K562 (cell line): ENCODE measurements around the gene GPR15. TPM values are rescaled to one million over a fixed set of nuclear protein-coding genes. Genes with fewer than 3 reads are reported as not detected.

Experiments
- BRCA1 ChIP-seq, 2 experiments: fragments of 450-650 bp in 1 of 2; sonication (generic) in 1 of 2; formaldehyde crosslinking in 1 of 2; IDR thresholded peaks; 2 replicates each; pipeline versions ENCODE4 v1.5.0 to v1.6.1; 2017 to 2020; ENCODE audit warnings: mild to moderate bottlenecking in 1 of 2, missing genetic modification reagents in 1 of 2
- DIDO1 ChIP-seq: fragments of 450-650 bp; IDR thresholded peaks from 2 replicates; pipeline ENCODE4 v1.6.1; 2016; ENCODE audit warnings: low read depth, missing biosample characterization, missing genetic modification characterization
- GATA2 ChIP-seq: sonication (generic); formaldehyde crosslinking; IDR thresholded peaks from 2 replicates; pipeline ENCODE4 v1.4.0; 2020; ENCODE audit warnings: mild to moderate bottlenecking, missing genetic modification reagents
- KHSRP ChIP-seq: fragments of 450-650 bp; IDR thresholded peaks from 2 replicates; pipeline ENCODE4 v1.6.1; 2017
- MED1 ChIP-seq: sonication (generic); formaldehyde crosslinking; IDR thresholded peaks from 2 replicates; pipeline ENCODE4 v1.8.1; 2023; ENCODE audit warnings: missing genetic modification reagents, borderline replicate concordance
- MEF2D ChIP-seq: conservative IDR thresholded peaks from 2 replicates; pipeline ENCODE4 v1.6.1; 2016; ENCODE audit warnings: low read depth, missing genetic modification characterization, missing compliant biosample characterization
- MTA2 ChIP-seq: fragments of 450-650 bp; IDR thresholded peaks from 2 replicates; pipeline ENCODE4 v1.6.1; 2016; ENCODE audit warnings: low read depth
- NCOA2 ChIP-seq, 2 experiments: fragments of 450-650 bp; IDR thresholded peaks; 2 replicates each; pipeline ENCODE4 v1.6.1; 2018; ENCODE audit warnings: mild to moderate bottlenecking in 2 of 2, moderate library complexity in 1 of 2; ENCODE audit not compliant: partially characterized antibody in 2 of 2
- NCOR1 ChIP-seq: fragments of 450-650 bp; IDR thresholded peaks from 2 replicates; pipeline ENCODE4 v1.6.1; 2016; ENCODE audit warnings: mild to moderate bottlenecking, moderate library complexity
- NKRF ChIP-seq: fragments of 450-650 bp; IDR thresholded peaks from 2 replicates; pipeline ENCODE4 v1.6.1; 2016; ENCODE audit warnings: borderline replicate concordance
- NONO ChIP-seq, 2 experiments: fragments of 200-400 bp in 1 of 2; fragments of 450-650 bp in 1 of 2; formaldehyde crosslinking in 1 of 2; IDR thresholded peaks; 2 replicates each; pipeline ENCODE4 v1.6.1; 2017; ENCODE audit warnings: low read depth in 2 of 2, mild to moderate bottlenecking in 2 of 2, moderate library complexity in 2 of 2, low read length in 1 of 2
- PRDM10 ChIP-seq: fragments of 450-650 bp; IDR thresholded peaks from 2 replicates; pipeline ENCODE4 v1.6.1; 2018; ENCODE audit not compliant: partially characterized antibody
- RBM25 ChIP-seq: fragments of 200-400 bp; formaldehyde crosslinking; IDR thresholded peaks from 2 replicates; pipeline ENCODE4 v1.6.1; 2018; ENCODE audit warnings: low read length, low read depth, moderate library complexity; ENCODE audit not compliant: severe bottlenecking
- SIRT6 ChIP-seq: IDR thresholded peaks from one replicate; pipeline ENCODE4 v1.6.1; 2012; ENCODE audit warnings: low read depth, mild to moderate bottlenecking, control low read depth, inconsistent platforms, low read length, moderate library complexity
- SMC3 ChIP-seq: conservative IDR thresholded peaks from 2 replicates; pipeline ENCODE4 v1.6.1; 2011; ENCODE audit warnings: low read depth, low read length, improper control_type of control experiment; ENCODE audit not compliant: insufficient read depth
- SP1 ChIP-seq: sonication (generic); formaldehyde crosslinking; IDR thresholded peaks from 2 replicates; pipeline ENCODE4 v1.8.1; 2022; ENCODE audit warnings: mild to moderate bottlenecking, missing genetic modification reagents
- TBP ChIP-seq: optimal IDR thresholded peaks from 2 replicates; pipeline ENCODE3; 2011; ENCODE audit warnings: low read depth, low read length, improper control_type of control experiment
- TFAP4 ChIP-seq: sonication (generic); formaldehyde crosslinking; IDR thresholded peaks from 2 replicates; pipeline ENCODE4 v1.8.0; 2022; ENCODE audit warnings: missing genetic modification reagents, mild to moderate bottlenecking, moderate library complexity, borderline replicate concordance
- TRIM28 ChIP-seq: fragments of 450-650 bp; IDR thresholded peaks from 2 replicates; pipeline ENCODE4 v1.6.1; 2017
- ZBTB5 ChIP-seq: fragments of 450-650 bp; IDR thresholded peaks from 2 replicates; pipeline ENCODE4 v1.6.1; 2017; ENCODE audit warnings: antibody characterized with exemption
- ZNF24 ChIP-seq: fragments of 450-650 bp; IDR thresholded peaks from 2 replicates; pipeline ENCODE4 v1.6.1; 2016
- ZNF316 ChIP-seq: fragments of 450-650 bp; IDR thresholded peaks from 2 replicates; pipeline ENCODE4 v1.6.1; 2016
- ZNF431 ChIP-seq: sonication (generic); formaldehyde crosslinking; IDR thresholded peaks from 2 replicates; pipeline ENCODE4 v1.8.0; 2022; ENCODE audit warnings: mild to moderate bottlenecking, missing genetic modification reagents
- polyA plus RNA-seq, 8 experiments: library from polyadenylated mRNA; depleted of rRNA in 4 of 8; stranded (reverse) in 5 of 8; unstranded in 3 of 8; fragments of >200 nt; fragmentation: Nextera tagmentation in 2 of 8; fragmentation: Illumina TruSeq in 1 of 8; extraction: Ambion mirVana in 2 of 8; extraction: Trizol in 1 of 8; gene quantifications; 2 replicates each; pipeline versions ENCODE4 v1.2.1 to v1.2.3, GENCODE V29; 2011 to 2014; ENCODE audit warnings: inconsistent platforms in 1 of 8, missing spikeins in 1 of 8
- total RNA-seq, 7 experiments: library from RNA; depleted of rRNA in 6 of 7; stranded (reverse); fragments of >200 nt in 6 of 7; fragmentation: Illumina TruSeq in 2 of 7; extraction: Trizol in 2 of 7; gene quantifications; 2 replicates each; pipeline versions ENCODE4 v1.2.1 to v1.2.3, GENCODE V29; 2011 to 2021; ENCODE audit warnings: low replicate concordance in 1 of 7

GPR15 gene
- total and polyA plus RNA-seq, 9 of the 15 experiments (the other 6 are each of a cell fraction or from before 2014, with no cell fraction given), result 0.13 TPM; not detected in 8

- TF ChIP-seq MED1 (CRISPR knock-in tag) (no peak), BRCA1 (IDR thresholded peaks at IDR 0.05) (no peak), BRCA1 (CRISPR knock-in tag; IDR thresholded peaks at IDR 0.05) (no peak), NKRF (no peak), MEF2D (no peak; the same call in 1 of the 2 replicates), PRDM10 (no peak), ZNF316 (no peak), TRIM28 (no peak), KHSRP (peak; percentile 95), ZNF431 (no peak), SIRT6 (no peak), TBP (no peak), SP1 (peak; percentile 24; the same call in 1 of the 2 replicates), GATA2 (peak; percentile 89), NCOA2 (IDR thresholded peaks at IDR 0.05; ENCODE audit: partially characterized antibody in 2 of 2) (peak; percentile 45 to 86), DIDO1 (tag) (no peak), ZBTB5 (no peak), NCOR1 (peak; percentile 99), TFAP4 (CRISPR knock-in tag) (no peak), RBM25 (no peak), ZNF24 (peak; percentile 60; the same call in 1 of the 2 replicates), NONO (IDR thresholded peaks at IDR 0.05; ENCODE audit: low read depth in 2 of 2, low read length in 1 of 2) (peak in 1 of 2 experiments; percentile 69; a peak in 1 of 4 replicates), MTA2 (peak; percentile 99), SMC3 (no peak)
Measured at GRCh38 chr3:98583766-98584165, 52.0 kb downstream of the GPR15 start (continued).
